Lung (tissue), 12 donors: ENCODE measurements around the gene SLC26A3. TPM values are rescaled to one million over a fixed set of nuclear protein-coding genes. Genes with fewer than 3 reads are reported as not detected.

Experiments used
- ATAC-seq: fragments of 200-7000 bp; cut with Tn5 transposase; one replicate; pipeline ENCODE4 v1.9.1; 2020; ENCODE audit warnings: moderate number of reproducible peaks; ENCODE audit not compliant: insufficient read depth, low FRiP score
- DNase-seq, 3 donors: peaks; one replicate each; pipeline ENCODE4 v3.0.0-alpha.2; 2013 to 2017
- H3K27ac ChIP-seq, 2 donors: one replicate each; pipeline ENCODE4 v1.5.1; 2013; ENCODE audit warnings: mild to moderate bottlenecking in 2 of 2, moderate library complexity in 2 of 2, control low read depth in 1 of 2, inconsistent platforms in 1 of 2, low read depth in 1 of 2, low read length in 1 of 2
- H3K27me3 ChIP-seq, 3 donors: one replicate each; pipeline ENCODE4 v1.5.1; 2013; ENCODE audit warnings: low read length in 2 of 3; ENCODE audit not compliant: control insufficient read depth in 3 of 3, insufficient read depth in 3 of 3
- H3K36me3 ChIP-seq, 4 donors: one replicate each; pipeline ENCODE4 v1.5.1; 2013; ENCODE audit warnings: low read length in 4 of 4, mild to moderate bottlenecking in 1 of 4, moderate library complexity in 1 of 4; ENCODE audit not compliant: control insufficient read depth in 4 of 4, insufficient read depth in 4 of 4
- H3K4me1 ChIP-seq, 5 donors: one replicate each; pipeline ENCODE4 v1.5.1; 2013; ENCODE audit warnings: low read length in 5 of 5, mild to moderate bottlenecking in 2 of 5, moderate library complexity in 1 of 5; ENCODE audit not compliant: control insufficient read depth in 5 of 5, insufficient read depth in 5 of 5
- H3K4me3 ChIP-seq: one replicate; pipeline ENCODE4 v1.5.1; 2013; ENCODE audit warnings: mild to moderate bottlenecking, control low read depth, moderate library complexity
- H3K9ac ChIP-seq, 2 donors: one replicate each; pipeline ENCODE4 v1.5.1; 2013; ENCODE audit warnings: low read length in 2 of 2, control low read depth in 1 of 2; ENCODE audit not compliant: insufficient read depth in 1 of 2
- H3K9me3 ChIP-seq, 4 donors: one replicate each; pipeline ENCODE4 v1.5.1; 2013; ENCODE audit warnings: low read length in 3 of 4, mild to moderate bottlenecking in 1 of 4, moderate library complexity in 1 of 4; ENCODE audit not compliant: control insufficient read depth in 4 of 4, insufficient read depth in 3 of 4
- CTCF ChIP-seq: IDR thresholded peaks from 2 replicates; pipeline ENCODE4 v1.5.1; 2012; ENCODE audit warnings: mild to moderate bottlenecking; ENCODE audit errors: control extremely low read depth, extremely low read depth
- WGBS, 2 donors: extraction: QIAGEN DNeasy Blood & Tissue Kit; methylation state at CpG; one replicate each; pipeline ENCODE4 v1.1.7; 2013; 5-methylcytosine and 5-hydroxymethylcytosine counted together
- polyA plus RNA-seq, 2 donors: library from polyadenylated mRNA; stranded (reverse); fragments of 200-250 nt; gene quantifications; one replicate each; pipeline ENCODE4 v1.2.1, GENCODE V29; 2013
- total RNA-seq, 2 donors: library from RNA; depleted of rRNA in 1 of 2; stranded (reverse); fragments of >200 nt in 1 of 2; gene quantifications; one replicate each; pipeline ENCODE4 v1.2.1, GENCODE V29; 2014 to 2021
- donor health status: control.
- donor health status: control.
- donor health status: Bipolar disorder and iron deficiency.
- donor health status: healthy.
- donor health status: DM: yes; HTN: yes; CAD: no.

The SLC26A3 gene
- total and polyA plus RNA-seq, 4 donors = 0.28 to 0.31 TPM; not detected in 2

- Histone ChIP-seq H3K4me3 (no peak overlapping the region), H3K9ac (no peak overlapping the region), H3K36me3 (peaks cover 13 to 26% (median 18%) of the 10 kb centered on the region in 4 donors), H3K27me3 (no peaks in the 10 kb centered on the region), H3K9me3 (no peaks in the 10 kb centered on the region), H3K27ac (no peak overlapping the region), H3K4me1 (no peaks in the 10 kb centered on the region)
- DNase-seq = no peak
- WGBS, 2 donors = 97 to 100% methylated on average over 1 of the region's 1 CpG
- ATAC-seq = no peak
- TF ChIP-seq CTCF = no peak
These were observed 44.4 kb downstream of the SLC26A3 start for GRCh38 chr7:107758667-107759066.

GRCh38 chr7:107754642-107755041, 48.4 kb downstream of the SLC26A3 start:
- ATAC-seq = no peak

DNA sequence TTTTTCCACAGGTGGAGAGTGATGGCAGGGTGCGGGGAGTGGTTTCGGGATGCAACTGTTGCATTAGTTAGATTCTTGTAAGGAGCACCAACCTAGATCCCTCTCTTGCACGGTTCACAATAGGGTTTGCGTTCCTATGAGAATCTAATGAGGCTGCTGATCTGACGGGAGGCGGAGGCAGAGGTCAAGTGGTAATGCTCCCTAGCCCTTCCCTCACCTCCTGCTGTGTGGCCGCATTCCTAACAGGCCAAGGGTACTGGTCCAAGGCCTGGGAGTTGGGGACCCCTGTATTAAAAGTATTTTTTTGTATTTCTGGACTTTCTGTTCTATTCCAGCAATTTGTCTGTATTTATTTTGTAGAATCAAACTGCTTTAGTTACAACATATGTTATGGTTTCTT, 51.9 kb downstream of the SLC26A3 start:
- DNase-seq (no peak), ATAC-seq (no peak)
- H3K9ac ChIP-seq = no peak overlapping the region
- peaks cover 3 to 15% (median 9%) of the 10 kb centered on the region in 4 donors for H3K36me3 ChIP-seq
- H3K4me1 ChIP-seq = no peaks in the 10 kb centered on the region
- H3K4me3 ChIP-seq = no peak overlapping the region
- no peak for TF ChIP-seq CTCF
- H3K27me3 ChIP-seq = no peaks in the 10 kb centered on the region
- H3K9me3 ChIP-seq = no peaks in the 10 kb centered on the region
- no peak overlapping the region for H3K27ac ChIP-seq
- 95 to 97% methylated on average over 7 of the region's 7 CpGs for WGBS, 2 donors

More at GRCh38 chr7:107754642-107755041, 48.4 kb downstream of the SLC26A3 start:
- no peak overlapping the region for H3K4me3 ChIP-seq
- no peak overlapping the region for H3K27ac ChIP-seq
- no peak for TF ChIP-seq CTCF
- WGBS, 2 donors = 99 to 100% methylated on average over 2 of the region's 2 CpGs
- H3K36me3 ChIP-seq = peaks cover 16 to 32% (median 23%) of the 10 kb centered on the region in 4 donors
- no peaks in the 10 kb centered on the region for H3K4me1 ChIP-seq
- no peaks in the 10 kb centered on the region for H3K27me3 ChIP-seq
- no peaks in the 10 kb centered on the region for H3K9me3 ChIP-seq
- no peak for DNase-seq
- no peak overlapping the region for H3K9ac ChIP-seq

DNA sequence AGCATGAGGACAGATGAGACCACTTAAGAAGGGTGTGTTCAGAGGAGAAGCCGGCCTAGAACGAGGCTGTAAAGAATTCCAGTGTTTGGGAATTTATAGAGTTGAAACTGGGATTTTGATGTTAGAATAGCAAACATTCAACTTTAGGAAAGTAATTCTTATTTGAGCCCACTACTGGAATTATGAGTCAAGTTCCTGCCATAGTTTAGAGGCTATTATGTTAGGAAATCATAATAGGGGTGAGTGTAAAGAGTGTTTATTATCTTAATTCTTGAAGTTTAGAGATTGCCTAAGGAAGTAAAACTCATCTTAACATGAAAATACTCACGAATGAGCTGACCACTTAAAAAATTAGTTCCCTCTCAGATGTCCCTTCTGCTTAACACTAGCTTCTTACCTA, 57.0 kb downstream of the SLC26A3 start:
- DNase-seq (no peak), ATAC-seq (no peak)
- Histone ChIP-seq H3K36me3 (peaks cover under 1 to 7% (median 3%) of the 10 kb centered on the region in 4 donors), H3K9ac (no peak overlapping the region), H3K27me3 (no peaks in the 10 kb centered on the region), H3K27ac (no peak overlapping the region), H3K4me1 (peaks cover 0 to 20% (median 8%) of the 10 kb centered on the region in 5 donors), H3K4me3 (no peak overlapping the region), H3K9me3 (peaks cover 0 to 2% (median 0%) of the 10 kb centered on the region in 4 donors)
- WGBS, 2 donors = 55 to 69% methylated on average over 3 of the region's 3 CpGs
- TF ChIP-seq CTCF = no peak
